H1 (cell line): Measurements from ENCODE around the gene LRRC27. TPM values are rescaled to one million over a fixed set of nuclear protein-coding genes. Genes with fewer than 3 reads are reported as not detected.

Source experiments
- ATF2 ChIP-seq: IDR thresholded peaks from 2 replicates; pipeline ENCODE4 v1.6.1; 2012; ENCODE audit warnings: low read length, inconsistent platforms
- E2F6 ChIP-seq: IDR thresholded peaks from 2 replicates; pipeline ENCODE4 v1.6.1; 2012; ENCODE audit warnings: inconsistent platforms
- KDM4A ChIP-seq: IDR thresholded peaks from one replicate; pipeline ENCODE4 v1.7.1; 2012; ENCODE audit warnings: low read depth, mild to moderate bottlenecking, moderate library complexity, low read length, inconsistent platforms; ENCODE audit not compliant: severe bottlenecking
- RNF2 ChIP-seq: fragments of 200-900, 300-1000 bp; sonication (generic); IDR thresholded peaks from 2 replicates; pipeline ENCODE4 v1.7.1; 2016; ENCODE audit warnings: borderline replicate concordance, low read depth, mild to moderate bottlenecking, antibody characterized with exemption, low read length; ENCODE audit not compliant: poor library complexity, severe bottlenecking; ENCODE audit errors: missing control alignments
- polyA plus RNA-seq, 7 experiments: library from polyadenylated mRNA; depleted of rRNA in 3 of 7; stranded (reverse) in 5 of 7; unstranded in 2 of 7; fragments of >200 nt in 5 of 7; fragments of 200-250 nt in 2 of 7; gene quantifications; 1 replicate in 5 of 7; 2 replicates in 1 of 7; 4 replicates in 1 of 7; pipeline versions ENCODE4 v1.2.1 to v1.2.3, GENCODE V29; 2011 to 2013; ENCODE audit warnings: missing spikeins in 2 of 7, mixed read lengths in 2 of 7
- total RNA-seq: library from RNA; stranded (reverse); fragmentation: NEBNext Ultra II Directional; extraction: Animal tissue kit (Norgen Biotek cat#: 25700); gene quantifications from 2 replicates; pipeline ENCODE4 v1.2.1, GENCODE V29; 2021
- TF ChIP-seq, protein P1 (sequence below): IDR thresholded peaks from 2 replicates; pipeline ENCODE4 v1.6.1; 2012; ENCODE audit warnings: inconsistent platforms

The LRRC27 gene
- total and polyA plus RNA-seq, 2 of the 8 experiments (the other 6 are each of a cell fraction or from before 2014, with no cell fraction given), result 1.2 to 3.8 TPM

DNA sequence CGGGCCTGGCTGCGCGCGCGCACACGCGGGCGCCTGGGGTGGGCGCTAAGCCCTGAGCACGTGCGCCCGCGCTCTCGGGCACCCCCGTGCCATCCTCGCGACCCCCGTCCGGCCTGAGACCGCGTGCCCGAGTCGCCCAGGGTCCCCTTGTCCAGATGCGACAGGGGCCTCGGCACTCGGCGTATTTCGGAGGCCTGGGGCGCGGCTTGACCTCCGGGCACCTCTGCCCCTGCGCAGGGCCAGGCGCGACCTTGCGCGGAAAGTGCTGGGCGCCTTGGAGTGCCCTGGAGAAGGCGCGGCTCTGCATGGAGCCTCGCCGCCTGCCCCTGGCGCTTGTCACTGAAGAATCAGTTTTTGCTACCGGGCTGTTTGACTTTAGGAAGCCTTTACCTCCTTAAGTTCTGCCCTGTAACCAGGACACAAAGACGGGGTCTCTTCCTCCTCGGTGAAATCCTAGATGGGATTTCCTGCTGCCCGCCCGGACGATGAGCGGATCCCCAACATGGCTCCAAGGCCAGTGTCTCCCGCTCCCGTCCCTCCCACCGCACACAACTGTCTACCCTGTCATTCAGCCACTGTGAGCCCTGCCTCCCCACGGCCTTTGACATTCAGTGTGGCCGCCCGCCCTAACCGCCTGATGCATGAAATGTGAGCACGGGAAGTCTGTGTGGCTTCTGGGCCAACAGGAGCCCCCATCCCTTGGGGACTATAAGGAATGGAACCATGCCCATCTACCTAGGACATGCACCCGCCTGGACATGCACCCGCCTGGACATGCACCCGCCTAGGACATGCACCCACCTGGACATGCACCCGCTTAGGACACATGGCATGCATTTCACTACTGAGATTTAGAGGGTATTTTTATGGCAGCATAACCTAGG, 23.2 kb upstream of the LRRC27 start (continued):
- TF ChIP-seq, protein P1, sequence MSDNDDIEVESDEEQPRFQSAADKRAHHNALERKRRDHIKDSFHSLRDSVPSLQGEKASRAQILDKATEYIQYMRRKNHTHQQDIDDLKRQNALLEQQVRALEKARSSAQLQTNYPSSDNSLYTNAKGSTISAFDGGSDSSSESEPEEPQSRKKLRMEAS, result peak; percentile 94
- TF ChIP-seq ATF2 (no peak), KDM4A (peak; percentile 94), E2F6 (peak; percentile 81), RNF2 (peak; percentile 42)
